Measurements from ENCODE around the gene GTF2F2.

GTF2F2 gene

DNA sequence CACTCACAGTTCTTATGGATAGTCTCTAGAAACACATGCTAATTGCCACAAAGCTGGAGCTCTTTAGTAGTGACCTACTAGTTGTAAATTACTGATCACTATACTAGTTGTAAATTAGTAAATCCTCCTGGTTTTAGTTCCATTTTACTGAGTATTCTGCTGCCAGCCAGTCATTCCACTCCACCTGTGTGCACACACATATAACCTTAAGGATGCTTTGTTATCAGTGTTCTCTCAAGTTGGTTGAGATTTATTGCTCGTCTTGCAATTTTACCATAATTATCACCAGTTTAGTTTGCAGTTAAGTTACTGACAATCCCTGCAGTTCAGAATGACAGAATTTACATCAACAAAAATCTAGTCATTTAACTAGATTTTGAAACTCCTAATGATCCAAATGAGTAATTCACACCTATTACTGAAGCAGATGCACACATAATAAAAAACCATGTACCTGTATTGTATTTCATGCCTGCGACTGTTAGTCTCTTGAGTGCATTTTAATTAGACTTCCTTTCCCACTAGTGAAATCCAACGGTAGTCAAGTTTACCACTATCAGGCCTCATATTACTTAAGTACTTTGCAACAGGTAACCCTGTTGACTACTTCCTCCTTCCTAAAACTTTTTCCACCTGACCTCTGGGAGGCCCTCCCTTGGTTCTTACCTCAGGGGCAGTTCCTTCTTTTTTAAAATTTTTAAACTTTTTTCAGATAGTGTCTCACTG, 213.1 kb downstream of the GTF2F2 start:
- no peak for DNase-seq (ENCODE audit: low spot score)
